Stimulated activated CD4-positive, alpha-beta T cell treated with anti-CD3 and anti-CD28 coated beads, TNF-alpha, amount 100 ng/mL, for 48 hours (primary cell): ENCODE measurements around the gene ARRB2.
"Not testable (repeated sequence)": the region's sequence is repeated elsewhere in the genome, so short reads cannot be mapped to it uniquely, and the experiment has no call there.

Experiments
- DNase-seq, 3 donors: peaks; one replicate each; pipeline ENCODE4 v3.0.0-alpha.2; 2020; ENCODE audit warnings: low read depth in 3 of 3

Gene ARRB2

DNA sequence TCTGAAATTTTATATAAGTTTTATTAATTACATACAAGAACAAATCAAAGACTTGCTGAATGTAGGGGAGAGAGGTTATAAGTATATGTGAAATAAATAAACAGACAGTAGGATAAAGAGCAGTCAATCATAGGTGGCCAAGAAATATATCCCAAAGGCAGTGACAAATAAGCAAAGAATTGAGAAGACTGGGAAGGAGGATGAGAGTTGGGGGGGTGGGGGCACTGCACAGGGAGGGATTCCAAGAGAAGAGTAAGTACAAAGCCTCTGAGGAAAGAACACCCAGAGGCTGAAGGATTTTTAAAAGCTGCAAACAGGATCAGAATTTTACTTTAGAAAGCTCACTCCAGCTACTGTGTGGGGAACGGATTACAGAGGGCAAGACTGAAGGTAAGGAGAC, 9.3 kb upstream of the ARRB2 start:
- DNase-seq = no peak

DNA sequence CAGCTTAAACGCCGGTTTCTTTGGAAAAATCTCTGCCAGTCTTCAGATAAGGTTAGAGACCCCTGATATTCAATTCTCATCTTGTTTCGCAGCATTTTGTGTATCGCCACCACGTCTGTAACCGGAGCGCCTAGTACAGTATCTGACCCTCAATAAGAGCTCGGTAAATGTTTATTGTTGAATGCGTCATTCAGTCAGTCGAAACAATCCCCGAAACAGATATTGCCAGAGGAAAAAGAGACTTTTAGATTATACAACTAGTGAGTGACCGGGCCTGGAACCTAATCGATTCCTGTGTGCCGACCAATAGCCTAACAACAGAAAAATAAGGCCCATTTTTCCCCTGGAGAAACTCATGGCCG, 7.1 kb upstream of the ARRB2 start:
- no peak for DNase-seq

DNA sequence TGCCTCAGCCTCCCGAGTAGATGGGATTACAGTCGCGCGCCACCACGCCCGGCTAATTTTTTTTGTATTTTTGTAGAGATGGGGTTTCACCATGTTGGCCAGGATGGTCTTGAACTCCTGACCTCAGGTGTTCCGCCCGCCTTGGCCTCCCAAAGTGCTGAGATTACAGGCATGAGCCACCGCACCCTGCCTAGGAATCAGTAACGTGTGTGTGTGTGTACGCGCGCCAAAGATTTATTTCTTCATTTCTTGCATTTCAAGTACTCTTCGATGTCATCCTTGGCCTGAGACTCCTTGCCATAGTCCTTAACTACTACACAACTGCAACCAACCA, 5.9 kb upstream of the ARRB2 start:
- not testable (repeated sequence) for DNase-seq

DNA sequence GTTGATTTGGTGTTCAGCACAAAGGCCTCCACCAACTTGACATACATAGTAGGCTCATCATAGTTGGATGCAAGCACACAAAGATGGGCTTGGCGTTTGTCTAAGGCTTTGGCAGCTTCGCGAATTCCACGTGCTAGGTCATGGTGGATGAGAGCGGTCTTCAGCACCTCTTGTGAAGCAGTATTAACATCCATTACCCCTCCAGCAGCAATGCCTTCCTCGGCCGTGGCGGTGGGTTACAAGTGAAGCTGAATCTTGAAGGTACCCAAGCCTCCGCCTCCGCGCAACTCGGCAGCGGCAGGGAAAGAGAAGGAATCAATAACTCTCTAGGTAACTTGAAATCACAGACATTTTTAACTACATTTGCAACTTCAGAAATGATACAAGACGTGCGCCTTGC, 5.4 kb upstream of the ARRB2 start:
- DNase-seq = no peak

GRCh38 chr17:4706121-4706520, 4.3 kb upstream of the ARRB2 start:
- DNase-seq = no peak

DNA sequence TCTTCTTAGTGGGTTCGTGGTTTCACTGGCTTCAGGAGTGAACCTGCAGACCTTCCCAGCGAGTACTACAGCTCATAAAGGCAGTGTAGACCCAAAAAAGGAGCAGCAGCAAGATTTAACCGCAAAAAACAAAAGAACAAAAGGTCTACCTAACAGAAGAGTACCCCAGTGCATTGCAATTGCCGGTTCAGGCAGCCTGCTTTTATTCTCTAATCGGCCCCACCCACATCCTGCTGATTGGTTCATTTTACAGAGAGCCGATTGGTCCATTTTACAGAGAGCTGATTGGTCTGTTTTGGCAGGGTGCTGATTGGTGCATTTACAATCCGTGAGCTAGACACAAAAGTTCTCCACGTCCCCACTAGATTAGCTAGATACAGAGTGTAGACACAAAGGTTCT, 2.0 kb upstream of the ARRB2 start:
- DNase-seq = peak; percentile 35 to 54 (median 51)

- peak in 1 of 3 donors; percentile 40 for DNase-seq
These were observed 532 bp downstream of the ARRB2 start for GRCh38 chr17:4710693-4711634.

DNA sequence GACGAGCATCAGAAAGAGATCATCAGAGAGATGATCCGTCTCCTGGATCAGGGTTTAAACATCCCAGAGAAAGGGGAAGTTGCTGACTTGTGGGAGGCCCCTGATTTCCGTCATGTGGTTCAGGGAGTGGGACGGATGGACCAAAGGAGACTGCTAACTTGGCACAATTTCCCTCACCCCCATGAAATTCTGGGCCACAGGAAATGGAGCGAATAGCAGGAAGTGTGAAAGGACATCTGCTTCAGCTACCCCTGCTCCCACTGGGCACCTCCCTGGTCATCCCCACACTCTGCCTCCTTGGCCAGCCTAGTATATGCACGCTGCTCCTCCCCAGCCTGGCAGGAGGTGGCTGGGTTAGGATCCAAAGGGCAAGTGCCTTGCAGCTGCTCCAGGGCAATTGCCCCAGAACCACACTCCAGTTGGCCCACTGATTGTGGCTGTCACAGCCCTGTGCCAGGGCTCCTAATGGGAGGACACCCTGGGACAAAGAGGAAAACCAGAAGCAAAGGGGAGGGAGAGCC, 1.3 kb downstream of the ARRB2 start:
- DNase-seq = no peak

GRCh38 chr17:4712526-4712925, 2.1 kb downstream of the ARRB2 start:
- no peak for DNase-seq

DNA sequence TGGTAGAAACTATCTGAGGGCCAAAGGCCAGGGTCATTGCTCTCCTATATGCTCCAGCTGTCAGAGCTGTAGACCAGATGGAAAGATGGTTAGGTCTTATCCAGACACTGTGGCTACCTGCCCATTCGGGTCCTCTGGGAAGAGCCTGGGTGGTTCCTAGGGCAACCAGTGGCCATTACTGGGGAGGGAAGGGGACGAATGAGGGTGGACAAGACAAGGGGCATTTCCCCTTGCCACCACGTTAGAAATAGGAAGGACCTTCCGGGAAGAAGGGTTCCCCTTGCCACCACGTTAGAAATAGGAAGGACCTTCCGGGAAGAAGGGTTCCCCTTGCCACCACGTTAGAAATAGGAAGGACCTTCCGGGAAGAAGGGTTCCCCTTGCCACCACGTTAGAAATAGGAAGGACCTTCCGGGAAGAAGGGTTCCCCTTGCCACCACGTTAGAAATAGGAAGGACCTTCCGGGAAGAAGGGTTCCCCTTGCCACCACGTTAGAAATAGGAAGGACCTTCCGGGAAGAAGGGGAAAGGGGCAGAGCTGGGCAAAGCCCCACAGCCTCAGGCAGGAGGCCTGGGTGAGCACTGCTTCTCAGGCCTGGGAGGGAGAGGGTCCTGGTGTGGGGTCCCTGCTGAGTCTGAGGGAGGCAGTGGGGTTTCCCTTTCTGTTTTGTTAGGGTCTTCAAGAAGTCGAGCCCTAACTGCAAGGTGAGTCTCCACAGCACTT, 4.1 kb downstream of the ARRB2 start:
- DNase-seq = not testable (repeated sequence)

- DNase-seq = no peak
These were observed 4.8 kb downstream of the ARRB2 start for GRCh38 chr17:4715063-4715744.

GRCh38 chr17:4716081-4716480, 5.6 kb downstream of the ARRB2 start:
- DNase-seq = no peak

DNA sequence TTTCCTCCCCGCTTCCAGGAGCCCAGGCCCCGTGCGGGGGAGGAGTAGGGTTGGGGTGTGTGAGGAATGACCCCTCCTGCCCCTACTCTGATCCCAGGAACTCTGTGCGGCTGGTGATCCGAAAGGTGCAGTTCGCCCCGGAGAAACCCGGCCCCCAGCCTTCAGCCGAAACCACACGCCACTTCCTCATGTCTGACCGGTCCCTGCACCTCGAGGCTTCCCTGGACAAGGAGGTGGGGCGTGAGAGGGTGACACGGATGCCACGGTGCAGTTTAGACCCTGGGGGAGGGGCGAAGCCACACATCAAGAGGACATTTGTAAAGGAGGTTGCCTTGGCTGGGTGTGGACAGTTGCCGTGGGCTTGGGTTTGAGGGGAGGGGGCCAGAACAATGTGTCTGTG, 7.4 kb downstream of the ARRB2 start:
- no peak for DNase-seq

GRCh38 chr17:4718276-4718675, 7.8 kb downstream of the ARRB2 start:
- no peak for DNase-seq

DNA sequence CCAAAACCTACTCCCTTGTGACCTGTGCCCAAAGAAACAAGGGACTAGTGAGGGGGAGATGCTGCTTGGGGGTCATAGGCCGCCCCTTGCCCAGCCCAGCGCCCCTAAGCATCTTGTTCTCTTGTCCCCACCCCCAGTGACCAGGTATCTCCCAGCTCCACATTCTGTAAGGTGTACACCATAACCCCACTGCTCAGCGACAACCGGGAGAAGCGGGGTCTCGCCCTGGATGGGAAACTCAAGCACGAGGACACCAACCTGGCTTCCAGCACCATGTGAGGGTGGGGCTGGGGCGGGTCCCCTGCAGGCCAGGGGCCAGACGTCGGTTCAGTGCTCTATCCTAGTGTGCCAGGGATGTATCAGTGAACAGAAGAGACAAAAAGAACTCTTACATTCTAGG, 8.7 kb downstream of the ARRB2 start:
- DNase-seq = no peak

GRCh38 chr17:4719684-4720221, 9.3 kb downstream of the ARRB2 start:
- DNase-seq = no peak

DNA sequence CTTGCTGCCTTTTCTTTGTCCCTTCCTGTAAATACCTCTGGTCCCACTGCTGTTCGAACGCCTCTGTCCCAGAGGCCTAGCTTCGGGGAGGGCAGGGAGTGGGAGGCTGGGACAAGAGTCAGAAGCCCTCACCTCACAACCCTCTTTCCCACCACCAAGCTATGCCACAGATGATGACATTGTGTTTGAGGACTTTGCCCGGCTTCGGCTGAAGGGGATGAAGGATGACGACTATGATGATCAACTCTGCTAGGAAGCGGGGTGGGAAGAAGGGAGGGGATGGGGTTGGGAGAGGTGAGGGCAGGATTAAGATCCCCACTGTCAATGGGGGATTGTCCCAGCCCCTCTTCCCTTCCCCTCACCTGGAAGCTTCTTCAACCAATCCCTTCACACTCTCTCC, 10.4 kb downstream of the ARRB2 start:
- no peak for DNase-seq

GRCh38 chr17:4721203-4722135, 11.0 kb downstream of the ARRB2 start:
- DNase-seq = no peak

- DNase-seq = no peak
These were observed 12.3 kb downstream of the ARRB2 start for GRCh38 chr17:4722678-4723240.

- DNase-seq = no peak
These were observed 14.2 kb downstream of the ARRB2 start for GRCh38 chr17:4724650-4725049.
